HFFc6 (cell line): ENCODE data around the gene GCC1. TPM values are rescaled to one million over a fixed set of nuclear protein-coding genes. Genes with fewer than 3 reads are reported as not detected.

Experiments
- DNase-seq: peaks from one replicate; pipeline ENCODE4 v3.0.0-alpha.2; 2018
- H3K27ac Mint-ChIP-seq: 2 replicates; pipeline ENCODE4 v1.8.0; 2020; ENCODE audit warnings: mild to moderate bottlenecking, mixed read lengths
- H3K27me3 Mint-ChIP-seq: 2 replicates; pipeline ENCODE4 v1.8.0; 2021; ENCODE audit warnings: mild to moderate bottlenecking, moderate library complexity, mixed read lengths; ENCODE audit not compliant: insufficient read depth
- H3K36me3 Mint-ChIP-seq: 2 replicates; pipeline ENCODE4 v1.8.0; 2021; ENCODE audit warnings: low read depth, mixed read lengths
- H3K4me1 Mint-ChIP-seq: 2 replicates; pipeline ENCODE4 v1.8.0; 2020; ENCODE audit warnings: low read depth, mixed read lengths
- H3K4me3 Mint-ChIP-seq: 2 replicates; pipeline ENCODE4 v1.8.0; 2020; ENCODE audit warnings: mild to moderate bottlenecking, moderate library complexity, mixed read lengths
- H3K9me3 Mint-ChIP-seq: 2 replicates; pipeline ENCODE4 v1.8.0; 2020; ENCODE audit warnings: mild to moderate bottlenecking, mixed read lengths
- CTCF ChIP-seq: fragments of 200-600 bp; sonication (generic); IDR thresholded peaks from 2 replicates; pipeline ENCODE4 v1.5.0; 2021; ENCODE audit warnings: antibody characterized with exemption, mild to moderate bottlenecking
- total RNA-seq, 6 experiments: library from RNA; stranded (reverse); fragmentation: NEBNext Ultra II Directional; extraction: Animal tissue kit (Norgen Biotek cat#: 25700); gene quantifications; 2 replicates in 1 of 6; 3 replicates in 5 of 6; pipeline ENCODE4 v1.2.3, GENCODE V29; 2021

GCC1 gene
- total RNA-seq, 6 experiments from 2014 or later, result 14.8 to 17.1 (median 16.1) TPM

- no peak overlapping the region for H3K4me3 Mint-ChIP-seq
- DNase-seq, result no peak
- peaks cover 13% of the 10 kb centered on the region; the same call in 1 of the 2 replicates for H3K4me1 Mint-ChIP-seq
- peaks cover 28% of the 10 kb centered on the region for H3K27me3 Mint-ChIP-seq
- no peaks in the 10 kb centered on the region for H3K9me3 Mint-ChIP-seq
- H3K27ac Mint-ChIP-seq, result no peak overlapping the region
- H3K36me3 Mint-ChIP-seq, result no peaks in the 10 kb centered on the region
- no peak for TF ChIP-seq CTCF
Observed at GRCh38 chr7:127625331-127625730, 39.9 kb upstream of the GCC1 start.

GRCh38 chr7:127620406-127621233 lies 35.2 kb upstream of the GCC1 start:
- Mint-ChIP-seq H3K9me3 (no peaks in the 10 kb centered on the region), H3K27ac (no peak overlapping the region), H3K4me3 (peak overlapping the region; percentile 17; the same call in 1 of the 2 replicates), H3K4me1 (no peaks in the 10 kb centered on the region; the same call in 1 of the 2 replicates), H3K27me3 (peaks cover 58% of the 10 kb centered on the region), H3K36me3 (no peaks in the 10 kb centered on the region)
- no peak for DNase-seq
- no peak for TF ChIP-seq CTCF

- H3K36me3 Mint-ChIP-seq, result no peaks in the 10 kb centered on the region
- H3K4me1 Mint-ChIP-seq, result no peaks in the 10 kb centered on the region; the same call in 1 of the 2 replicates
- peaks cover 59% of the 10 kb centered on the region for H3K27me3 Mint-ChIP-seq
- H3K27ac Mint-ChIP-seq, result no peak overlapping the region
- no peak for TF ChIP-seq CTCF
- no peak for DNase-seq
- no peaks in the 10 kb centered on the region for H3K9me3 Mint-ChIP-seq
- H3K4me3 Mint-ChIP-seq, result no peak overlapping the region
Observed at GRCh38 chr7:127619681-127620405, 34.4 kb upstream of the GCC1 start.

GRCh38 chr7:127618775-127619174 lies 33.4 kb upstream of the GCC1 start:
- no peak for DNase-seq
- H3K4me3 Mint-ChIP-seq, result no peak overlapping the region
- no peaks in the 10 kb centered on the region for H3K36me3 Mint-ChIP-seq
- no peak for TF ChIP-seq CTCF
- H3K27me3 Mint-ChIP-seq, result peaks cover 55% of the 10 kb centered on the region
- H3K9me3 Mint-ChIP-seq, result no peaks in the 10 kb centered on the region
- H3K27ac Mint-ChIP-seq, result no peak overlapping the region
- H3K4me1 Mint-ChIP-seq, result no peaks in the 10 kb centered on the region; the same call in 1 of the 2 replicates

- Mint-ChIP-seq H3K27me3 (peaks cover 60% of the 10 kb centered on the region), H3K9me3 (no peaks in the 10 kb centered on the region), H3K4me3 (no peak within 1 kb of the TSS), H3K27ac (no peak within 1 kb of the TSS), H3K36me3 (no peaks in the 10 kb centered on the region), H3K4me1 (no peaks in the 10 kb centered on the region; the same call in 1 of the 2 replicates)
- TF ChIP-seq CTCF, result no peak
- no peak for DNase-seq
Observed at GRCh38 chr7:127618042-127618441, 32.6 kb upstream of the GCC1 start, which contains the start of gene PAX4. Gene PAX4 (minus strand): TSS chr7:127618142. CDS start chr7:127615928, 2,214 bp downstream.
